ENCODE measurements around the gene TRIM29.

DNA sequence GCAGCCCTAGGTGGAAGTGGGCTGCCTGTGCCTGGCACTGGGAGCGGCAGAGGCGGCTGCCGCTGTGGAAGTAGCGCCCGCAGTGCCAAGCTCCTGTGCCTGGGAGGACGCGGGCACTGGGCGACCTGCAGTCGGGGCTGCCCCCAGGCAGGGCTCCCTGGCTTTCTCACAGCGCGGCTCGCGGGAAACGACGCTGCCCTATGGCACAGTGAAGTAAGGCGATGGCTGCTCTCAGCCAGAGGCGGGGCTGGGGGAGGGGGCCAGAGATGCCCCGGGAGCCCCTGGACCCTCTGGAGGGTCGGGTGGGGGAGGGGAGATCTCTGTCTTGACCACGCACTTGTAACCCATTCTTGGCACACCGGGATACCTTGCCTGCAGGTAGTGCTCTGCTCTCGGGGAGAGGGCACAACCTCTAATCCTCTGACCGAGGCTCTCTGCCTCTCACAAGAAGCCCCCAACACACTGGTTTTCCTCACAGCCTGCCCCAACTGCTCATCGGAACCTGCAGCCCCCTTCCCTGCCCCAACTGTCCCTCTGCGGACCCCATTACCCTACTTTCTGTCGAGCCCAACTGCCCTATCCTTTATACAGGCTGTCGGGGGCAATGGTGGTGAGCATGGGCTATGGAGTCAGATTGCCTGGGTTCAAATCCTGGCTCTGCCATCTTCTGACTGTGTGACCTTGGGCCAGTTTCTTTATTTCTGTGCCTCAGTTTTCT lies 32.2 kb upstream of the TRIM29 start:
- TF ChIP-seq, protein P1, sequence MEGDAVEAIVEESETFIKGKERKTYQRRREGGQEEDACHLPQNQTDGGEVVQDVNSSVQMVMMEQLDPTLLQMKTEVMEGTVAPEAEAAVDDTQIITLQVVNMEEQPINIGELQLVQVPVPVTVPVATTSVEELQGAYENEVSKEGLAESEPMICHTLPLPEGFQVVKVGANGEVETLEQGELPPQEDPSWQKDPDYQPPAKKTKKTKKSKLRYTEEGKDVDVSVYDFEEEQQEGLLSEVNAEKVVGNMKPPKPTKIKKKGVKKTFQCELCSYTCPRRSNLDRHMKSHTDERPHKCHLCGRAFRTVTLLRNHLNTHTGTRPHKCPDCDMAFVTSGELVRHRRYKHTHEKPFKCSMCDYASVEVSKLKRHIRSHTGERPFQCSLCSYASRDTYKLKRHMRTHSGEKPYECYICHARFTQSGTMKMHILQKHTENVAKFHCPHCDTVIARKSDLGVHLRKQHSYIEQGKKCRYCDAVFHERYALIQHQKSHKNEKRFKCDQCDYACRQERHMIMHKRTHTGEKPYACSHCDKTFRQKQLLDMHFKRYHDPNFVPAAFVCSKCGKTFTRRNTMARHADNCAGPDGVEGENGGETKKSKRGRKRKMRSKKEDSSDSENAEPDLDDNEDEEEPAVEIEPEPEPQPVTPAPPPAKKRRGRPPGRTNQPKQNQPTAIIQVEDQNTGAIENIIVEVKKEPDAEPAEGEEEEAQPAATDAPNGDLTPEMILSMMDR (conservative IDR thresholded peaks at IDR 0.05; ENCODE audit: low read depth in 2 of 2) = no peak
- TF ChIP-seq EZH2 (IDR thresholded peaks at IDR 0.05; ENCODE audit: low read depth, unreplicated experiment) (no peak), EZH2phosphoT487 (IDR thresholded peaks at IDR 0.05; ENCODE audit: unreplicated experiment) (no peak), POLR2AphosphoS5 (IDR thresholded peaks at IDR 0.05; ENCODE audit: low read depth) (no peak), JUNB (IDR thresholded peaks at IDR 0.05; ENCODE audit: unreplicated experiment) (no peak)
- TF ChIP-seq, protein P2, sequence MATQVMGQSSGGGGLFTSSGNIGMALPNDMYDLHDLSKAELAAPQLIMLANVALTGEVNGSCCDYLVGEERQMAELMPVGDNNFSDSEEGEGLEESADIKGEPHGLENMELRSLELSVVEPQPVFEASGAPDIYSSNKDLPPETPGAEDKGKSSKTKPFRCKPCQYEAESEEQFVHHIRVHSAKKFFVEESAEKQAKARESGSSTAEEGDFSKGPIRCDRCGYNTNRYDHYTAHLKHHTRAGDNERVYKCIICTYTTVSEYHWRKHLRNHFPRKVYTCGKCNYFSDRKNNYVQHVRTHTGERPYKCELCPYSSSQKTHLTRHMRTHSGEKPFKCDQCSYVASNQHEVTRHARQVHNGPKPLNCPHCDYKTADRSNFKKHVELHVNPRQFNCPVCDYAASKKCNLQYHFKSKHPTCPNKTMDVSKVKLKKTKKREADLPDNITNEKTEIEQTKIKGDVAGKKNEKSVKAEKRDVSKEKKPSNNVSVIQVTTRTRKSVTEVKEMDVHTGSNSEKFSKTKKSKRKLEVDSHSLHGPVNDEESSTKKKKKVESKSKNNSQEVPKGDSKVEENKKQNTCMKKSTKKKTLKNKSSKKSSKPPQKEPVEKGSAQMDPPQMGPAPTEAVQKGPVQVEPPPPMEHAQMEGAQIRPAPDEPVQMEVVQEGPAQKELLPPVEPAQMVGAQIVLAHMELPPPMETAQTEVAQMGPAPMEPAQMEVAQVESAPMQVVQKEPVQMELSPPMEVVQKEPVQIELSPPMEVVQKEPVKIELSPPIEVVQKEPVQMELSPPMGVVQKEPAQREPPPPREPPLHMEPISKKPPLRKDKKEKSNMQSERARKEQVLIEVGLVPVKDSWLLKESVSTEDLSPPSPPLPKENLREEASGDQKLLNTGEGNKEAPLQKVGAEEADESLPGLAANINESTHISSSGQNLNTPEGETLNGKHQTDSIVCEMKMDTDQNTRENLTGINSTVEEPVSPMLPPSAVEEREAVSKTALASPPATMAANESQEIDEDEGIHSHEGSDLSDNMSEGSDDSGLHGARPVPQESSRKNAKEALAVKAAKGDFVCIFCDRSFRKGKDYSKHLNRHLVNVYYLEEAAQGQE (IDR thresholded peaks at IDR 0.05; ENCODE audit: unreplicated experiment) = no peak
- TF ChIP-seq, protein P3, sequence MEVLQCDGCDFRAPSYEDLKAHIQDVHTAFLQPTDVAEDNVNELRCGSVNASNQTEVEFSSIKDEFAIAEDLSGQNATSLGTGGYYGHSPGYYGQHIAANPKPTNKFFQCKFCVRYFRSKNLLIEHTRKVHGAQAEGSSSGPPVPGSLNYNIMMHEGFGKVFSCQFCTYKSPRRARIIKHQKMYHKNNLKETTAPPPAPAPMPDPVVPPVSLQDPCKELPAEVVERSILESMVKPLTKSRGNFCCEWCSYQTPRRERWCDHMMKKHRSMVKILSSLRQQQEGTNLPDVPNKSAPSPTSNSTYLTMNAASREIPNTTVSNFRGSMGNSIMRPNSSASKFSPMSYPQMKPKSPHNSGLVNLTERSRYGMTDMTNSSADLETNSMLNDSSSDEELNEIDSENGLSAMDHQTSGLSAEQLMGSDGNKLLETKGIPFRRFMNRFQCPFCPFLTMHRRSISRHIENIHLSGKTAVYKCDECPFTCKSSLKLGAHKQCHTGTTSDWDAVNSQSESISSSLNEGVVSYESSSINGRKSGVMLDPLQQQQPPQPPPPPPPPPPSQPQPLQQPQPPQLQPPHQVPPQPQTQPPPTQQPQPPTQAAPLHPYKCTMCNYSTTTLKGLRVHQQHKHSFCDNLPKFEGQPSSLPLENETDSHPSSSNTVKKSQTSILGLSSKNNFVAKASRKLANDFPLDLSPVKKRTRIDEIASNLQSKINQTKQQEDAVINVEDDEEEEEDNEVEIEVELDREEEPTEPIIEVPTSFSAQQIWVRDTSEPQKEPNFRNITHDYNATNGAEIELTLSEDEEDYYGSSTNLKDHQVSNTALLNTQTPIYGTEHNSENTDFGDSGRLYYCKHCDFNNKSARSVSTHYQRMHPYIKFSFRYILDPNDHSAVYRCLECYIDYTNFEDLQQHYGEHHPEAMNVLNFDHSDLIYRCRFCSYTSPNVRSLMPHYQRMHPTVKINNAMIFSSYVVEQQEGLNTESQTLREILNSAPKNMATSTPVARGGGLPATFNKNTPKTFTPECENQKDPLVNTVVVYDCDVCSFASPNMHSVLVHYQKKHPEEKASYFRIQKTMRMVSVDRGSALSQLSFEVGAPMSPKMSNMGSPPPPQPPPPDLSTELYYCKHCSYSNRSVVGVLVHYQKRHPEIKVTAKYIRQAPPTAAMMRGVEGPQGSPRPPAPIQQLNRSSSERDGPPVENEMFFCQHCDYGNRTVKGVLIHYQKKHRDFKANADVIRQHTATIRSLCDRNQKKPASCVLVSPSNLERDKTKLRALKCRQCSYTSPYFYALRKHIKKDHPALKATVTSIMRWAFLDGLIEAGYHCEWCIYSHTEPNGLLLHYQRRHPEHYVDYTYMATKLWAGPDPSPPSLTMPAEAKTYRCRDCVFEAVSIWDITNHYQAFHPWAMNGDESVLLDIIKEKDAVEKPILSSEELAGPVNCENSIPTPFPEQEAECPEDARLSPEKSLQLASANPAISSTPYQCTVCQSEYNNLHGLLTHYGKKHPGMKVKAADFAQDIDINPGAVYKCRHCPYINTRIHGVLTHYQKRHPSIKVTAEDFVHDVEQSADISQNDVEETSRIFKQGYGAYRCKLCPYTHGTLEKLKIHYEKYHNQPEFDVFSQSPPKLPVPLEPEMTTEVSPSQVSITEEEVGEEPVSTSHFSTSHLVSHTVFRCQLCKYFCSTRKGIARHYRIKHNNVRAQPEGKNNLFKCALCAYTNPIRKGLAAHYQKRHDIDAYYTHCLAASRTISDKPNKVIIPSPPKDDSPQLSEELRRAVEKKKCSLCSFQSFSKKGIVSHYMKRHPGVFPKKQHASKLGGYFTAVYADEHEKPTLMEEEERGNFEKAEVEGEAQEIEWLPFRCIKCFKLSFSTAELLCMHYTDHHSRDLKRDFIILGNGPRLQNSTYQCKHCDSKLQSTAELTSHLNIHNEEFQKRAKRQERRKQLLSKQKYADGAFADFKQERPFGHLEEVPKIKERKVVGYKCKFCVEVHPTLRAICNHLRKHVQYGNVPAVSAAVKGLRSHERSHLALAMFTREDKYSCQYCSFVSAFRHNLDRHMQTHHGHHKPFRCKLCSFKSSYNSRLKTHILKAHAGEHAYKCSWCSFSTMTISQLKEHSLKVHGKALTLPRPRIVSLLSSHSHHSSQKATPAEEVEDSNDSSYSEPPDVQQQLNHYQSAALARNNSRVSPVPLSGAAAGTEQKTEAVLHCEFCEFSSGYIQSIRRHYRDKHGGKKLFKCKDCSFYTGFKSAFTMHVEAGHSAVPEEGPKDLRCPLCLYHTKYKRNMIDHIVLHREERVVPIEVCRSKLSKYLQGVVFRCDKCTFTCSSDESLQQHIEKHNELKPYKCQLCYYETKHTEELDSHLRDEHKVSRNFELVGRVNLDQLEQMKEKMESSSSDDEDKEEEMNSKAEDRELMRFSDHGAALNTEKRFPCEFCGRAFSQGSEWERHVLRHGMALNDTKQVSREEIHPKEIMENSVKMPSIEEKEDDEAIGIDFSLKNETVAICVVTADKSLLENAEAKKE (CRISPR knock-in tag; IDR thresholded peaks at IDR 0.05) = no peak
